Smooth muscle cell (in vitro differentiated cells): Measurements from ENCODE around the gene CELA1. TPM values are rescaled to one million over a fixed set of nuclear protein-coding genes. Genes with fewer than 3 reads are reported as not detected.

Source experiments
- DNase-seq: peaks from one replicate; lab custom pipeline; 2025; ENCODE audit not compliant: unreplicated experiment; lab: John Stamatoyannopoulos, UW
- H2AFZ ChIP-seq: fragments of 200-600 bp; sonication (generic); 2 replicates; pipeline ENCODE4 v1.6.0; 2016; ENCODE audit warnings: antibody characterized with exemption, low read depth, mild to moderate bottlenecking
- H3F3A ChIP-seq: fragments of 200-600 bp; sonication (generic); 2 replicates; pipeline ENCODE4 v1.6.0; 2017; ENCODE audit warnings: antibody characterized with exemption, low read depth
- H3K27ac ChIP-seq: fragments of 200-600 bp; sonication (generic); 2 replicates; pipeline ENCODE4 v1.5.1; 2016; ENCODE audit warnings: low read depth, mild to moderate bottlenecking
- H3K27me3 ChIP-seq: fragments of 200-600 bp; sonication (generic); 2 replicates; pipeline ENCODE4 v1.6.1; 2016; ENCODE audit warnings: low read depth, mild to moderate bottlenecking
- H3K36me3 ChIP-seq: fragments of 200-600 bp; sonication (generic); 2 replicates; pipeline ENCODE4 v1.5.1; 2016; ENCODE audit warnings: low read depth
- H3K4me1 ChIP-seq: fragments of 200-600 bp; sonication (generic); 2 replicates; pipeline ENCODE4 v1.5.1; 2016; ENCODE audit warnings: low read depth
- H3K4me2 ChIP-seq: fragments of 200-600 bp; sonication (generic); 2 replicates; pipeline ENCODE4 v1.6.0; 2016; ENCODE audit warnings: mild to moderate bottlenecking
- H3K4me3 ChIP-seq: fragments of 200-600 bp; sonication (generic); 2 replicates; pipeline ENCODE4 v1.5.1; 2016; ENCODE audit warnings: mild to moderate bottlenecking
- H3K79me2 ChIP-seq: fragments of 200-600 bp; sonication (generic); 2 replicates; pipeline ENCODE4 v1.6.0; 2016; ENCODE audit warnings: low read depth, mild to moderate bottlenecking
- H3K9ac ChIP-seq: fragments of 200-600 bp; sonication (generic); 2 replicates; pipeline ENCODE4 v1.6.0; 2016; ENCODE audit warnings: low read depth
- H3K9me3 ChIP-seq: fragments of 200-600 bp; sonication (generic); replicated peaks from 2 replicates; pipeline ENCODE4 v1.5.1; 2016; ENCODE audit warnings: low read depth
- H4K20me1 ChIP-seq: fragments of 200-600 bp; sonication (generic); 2 replicates; pipeline ENCODE4 v1.6.0; 2016; ENCODE audit warnings: low read depth
- CTCF ChIP-seq: fragments of 200-600 bp; sonication (generic); IDR thresholded peaks from 2 replicates; pipeline ENCODE4 v1.5.1; 2017; ENCODE audit warnings: borderline replicate concordance, mild to moderate bottlenecking, antibody characterized with exemption; ENCODE audit not compliant: insufficient read depth, poor library complexity, severe bottlenecking
- WGBS: methylation state at CpG from one replicate; pipeline ENCODE4 v1.1.7; 2016; ENCODE audit warnings: low lambda C conversion rate; 5-methylcytosine and 5-hydroxymethylcytosine counted together
- polyA plus RNA-seq: library from polyadenylated mRNA; unstranded; fragments of >200 nt; fragmentation: Nextera tagmentation; extraction: Ambion mirVana; gene quantifications from 2 replicates; pipeline ENCODE4 v1.2.1, GENCODE V29; 2016
- total RNA-seq: library from RNA; depleted of rRNA; stranded (reverse); fragments of >200 nt; gene quantifications from 2 replicates; pipeline ENCODE4 v1.2.3, GENCODE V29; 2014

The CELA1 gene
- total RNA-seq (not detected in 2 replicates), polyA plus RNA-seq (not detected in 2 replicates)

- Histone ChIP-seq H3K27me3 (no peaks in the 10 kb centered on the region), H3K4me1 (no peaks in the 10 kb centered on the region), H3K9me3 (no peaks in the 10 kb centered on the region), H2AFZ (no peak within 1 kb of the TSS), H3K4me3 (no peak within 1 kb of the TSS), H3K79me2 (no peaks in the 10 kb centered on the region), H3F3A (no peaks in the 10 kb centered on the region), H3K9ac (no peak within 1 kb of the TSS), H3K27ac (no peak within 1 kb of the TSS), H3K4me2 (no peak within 1 kb of the TSS), H3K36me3 (no peaks in the 10 kb centered on the region), H4K20me1 (no peaks in the 10 kb centered on the region)
- TF ChIP-seq CTCF = no peak
- no peak for DNase-seq
- WGBS = 94% methylated on average over 3 of the region's 3 CpGs
Observed at GRCh38 chr12:51346581-51346980, at the start of gene CELA1. Gene CELA1, minus strand, starts transcription at chr12:51346679. Its CDS starts 41 bp downstream, at chr12:51346638.

- Histone ChIP-seq H3K36me3 (no peaks in the 10 kb centered on the region), H3K9ac (no peak overlapping the region), H4K20me1 (no peaks in the 10 kb centered on the region), H2AFZ (no peak overlapping the region), H3K4me3 (no peak overlapping the region), H3K79me2 (no peaks in the 10 kb centered on the region), H3K27me3 (no peaks in the 10 kb centered on the region), H3K4me2 (no peak overlapping the region), H3F3A (peaks cover 3% of the 10 kb centered on the region), H3K9me3 (no peaks in the 10 kb centered on the region), H3K4me1 (no peaks in the 10 kb centered on the region), H3K27ac (no peak overlapping the region)
- no peak for TF ChIP-seq CTCF
- no peak for DNase-seq
- 67% methylated on average over 7 of the region's 8 CpGs for WGBS
Observed at GRCh38 chr12:51395283-51396230, 49.1 kb upstream of the CELA1 start.

GRCh38 chr12:51393676-51394545, 47.4 kb upstream of the CELA1 start:
- H3K27me3 ChIP-seq = no peaks in the 10 kb centered on the region

More at GRCh38 chr12:51393676-51394545, 47.4 kb upstream of the CELA1 start:
- Histone ChIP-seq H3K4me1 (no peaks in the 10 kb centered on the region), H3K79me2 (no peaks in the 10 kb centered on the region), H3K9ac (no peak overlapping the region), H3K27ac (peak overlapping the region; percentile 62), H3F3A (peaks cover 6% of the 10 kb centered on the region), H3K36me3 (no peaks in the 10 kb centered on the region), H3K4me2 (peak overlapping the region; percentile 27), H3K4me3 (no peak overlapping the region), H3K9me3 (no peaks in the 10 kb centered on the region), H4K20me1 (no peaks in the 10 kb centered on the region), H2AFZ (no peak overlapping the region)
- DNase-seq = no peak
- 64% methylated on average over 14 of the region's 14 CpGs for WGBS
- TF ChIP-seq CTCF = no peak
